ENCODE data around the gene TRIM13.
"Not testable (repeated sequence)": the region's sequence is repeated elsewhere in the genome, so short reads cannot be mapped to it uniquely, and the experiment has no call there.

Gene TRIM13

GRCh38 chr13:49996951-49997895 is at the start of gene TRIM13:
Gene TRIM13 (plus strand): TSS chr13:49997042. CDS start chr13:50011941, 14,899 bp downstream.
- peak; percentile 67 for DNase-seq

GRCh38 chr13:49948777-49949270 is 48.0 kb upstream of the TRIM13 start:
- not testable (repeated sequence) for DNase-seq

GRCh38 chr13:49951754-49952535 is 44.9 kb upstream of the TRIM13 start:
- no peak for DNase-seq

- DNase-seq = no peak
These were observed 43.3 kb upstream of the TRIM13 start for GRCh38 chr13:49953560-49953959.

GRCh38 chr13:49954674-49955455 is 42.0 kb upstream of the TRIM13 start:
- no peak for DNase-seq

- no peak for DNase-seq
These were observed 40.7 kb upstream of the TRIM13 start for GRCh38 chr13:49956131-49956530.

- no peak for DNase-seq
These were observed 38.5 kb upstream of the TRIM13 start for GRCh38 chr13:49958321-49958720.

GRCh38 chr13:49967456-49967855 is 29.4 kb upstream of the TRIM13 start:
- DNase-seq = no peak

- DNase-seq = no peak
These were observed 24.1 kb upstream of the TRIM13 start for GRCh38 chr13:49972709-49973108.

GRCh38 chr13:49975826-49976225 is 21.0 kb upstream of the TRIM13 start:
- DNase-seq = no peak

- DNase-seq = peak; percentile 5
These were observed 20.3 kb upstream of the TRIM13 start for GRCh38 chr13:49976314-49977258.

GRCh38 chr13:49977992-49978391 is 18.9 kb upstream of the TRIM13 start:
- no peak for DNase-seq

- DNase-seq = no peak
These were observed 16.6 kb upstream of the TRIM13 start for GRCh38 chr13:49980266-49980665.

- DNase-seq = peak; percentile 17
These were observed 11.7 kb upstream of the TRIM13 start for GRCh38 chr13:49985129-49985528.

GRCh38 chr13:49986471-49986870 is 10.4 kb upstream of the TRIM13 start:
- no peak for DNase-seq

- DNase-seq = not testable (repeated sequence)
These were observed 6.2 kb upstream of the TRIM13 start for GRCh38 chr13:49990612-49991011.

- DNase-seq = no peak
These were observed 3.7 kb upstream of the TRIM13 start for GRCh38 chr13:49993111-49993510.

- no peak for DNase-seq
These were observed 3.2 kb upstream of the TRIM13 start for GRCh38 chr13:49993666-49994065.

- DNase-seq = no peak
These were observed 1.2 kb upstream of the TRIM13 start for GRCh38 chr13:49995625-49996101.

GRCh38 chr13:49996161-49996915 is 504 bp upstream of the TRIM13 start:
- DNase-seq = peak; percentile 71

- no peak for DNase-seq
These were observed 1.1 kb downstream of the TRIM13 start for GRCh38 chr13:49997955-49998354.
